ENCODE results near the gene KHSRP. TPM values are rescaled to one million over a fixed set of nuclear protein-coding genes. Genes with fewer than 3 reads are reported as not detected.
"Not testable (repeated sequence)": the region's sequence is repeated elsewhere in the genome, so short reads cannot be mapped to it uniquely, and the experiment has no call there.

Gene KHSRP
- total RNA-seq, 1 donor from 2014 or later: 415 TPM

DNA sequence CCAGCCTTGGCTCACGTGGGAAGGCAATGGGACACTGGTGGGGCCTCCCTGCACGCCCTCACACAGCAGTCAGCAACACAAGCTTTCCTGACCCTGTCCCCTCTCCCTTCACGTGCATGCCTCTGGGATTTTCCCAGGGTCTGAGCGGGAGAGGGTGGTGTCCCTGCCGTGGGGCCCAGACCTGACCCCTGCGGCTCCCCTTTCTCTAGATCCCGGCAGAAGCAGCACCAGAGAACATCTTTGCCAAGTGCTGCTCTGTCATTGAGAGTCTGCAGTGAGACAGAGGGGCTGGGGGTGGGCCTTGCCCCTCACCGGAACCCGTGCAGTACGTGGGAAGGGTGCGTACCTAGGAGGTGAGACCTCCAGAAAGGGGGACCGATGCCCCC, 12.6 kb downstream of the KHSRP start:
- Mint-ChIP-seq H3K9me3 (no peaks in the 10 kb centered on the region), H3K27me3 (ENCODE audit: insufficient read depth) (peaks cover 2% of the 10 kb centered on the region), H3K36me3 (ENCODE audit: low read depth) (peaks cover 12% of the 10 kb centered on the region), H3K27ac (no peak overlapping the region), H3K4me1 (ENCODE audit: low read depth) (no peaks in the 10 kb centered on the region), H3K4me3 (no peak overlapping the region)
- DNase-seq (ENCODE audit: low spot score): no peak
- intact Hi-C loops (cut with micrococcal nuclease): no loop called here

DNA sequence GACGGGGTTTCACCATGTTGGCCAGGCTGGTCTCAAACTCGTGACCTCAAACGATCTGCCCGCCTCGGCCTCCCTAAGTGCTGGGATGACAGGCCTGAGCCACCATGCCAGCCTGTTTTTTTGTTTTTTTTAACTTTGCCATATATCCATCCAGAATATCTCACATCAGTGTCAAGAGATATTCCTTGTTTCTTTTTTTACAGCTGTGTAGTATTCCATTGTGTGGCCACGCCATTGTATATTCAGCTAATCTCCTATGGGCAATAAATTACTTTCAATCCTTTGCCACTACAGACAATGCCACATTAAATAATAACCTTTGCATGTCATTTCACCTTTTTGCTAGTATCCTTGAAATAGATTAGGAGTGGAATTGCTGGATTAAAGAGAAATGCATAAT, 15.3 kb downstream of the KHSRP start:
- no peak for DNase-seq (ENCODE audit: low spot score)
- intact Hi-C loops (cut with micrococcal nuclease): no loop called here
- Mint-ChIP-seq H3K27ac (no peak overlapping the region), H3K36me3 (ENCODE audit: low read depth) (peaks cover 5% of the 10 kb centered on the region), H3K4me3 (no peak overlapping the region), H3K27me3 (ENCODE audit: insufficient read depth) (peaks cover 2% of the 10 kb centered on the region), H3K4me1 (ENCODE audit: low read depth) (no peaks in the 10 kb centered on the region), H3K9me3 (no peaks in the 10 kb centered on the region)

DNA sequence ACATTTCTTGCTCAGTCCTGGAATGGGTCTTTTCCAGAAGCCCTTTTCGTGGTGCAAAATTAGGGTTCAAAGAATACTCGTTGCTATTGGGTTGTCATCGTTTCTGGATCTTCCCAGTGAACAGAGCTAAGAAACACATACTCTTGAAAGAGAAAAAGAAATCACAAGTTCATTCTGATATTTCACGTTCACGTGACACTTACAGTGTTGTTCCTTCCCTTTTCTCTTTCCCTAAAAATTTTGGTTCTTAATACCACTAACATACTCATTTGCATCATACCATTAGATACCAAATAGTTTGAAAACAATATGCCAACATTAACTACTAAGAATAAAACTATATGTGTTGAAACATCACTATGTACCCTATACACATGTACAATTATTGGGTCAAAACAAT, 18.2 kb downstream of the KHSRP start:
- no peaks in the 10 kb centered on the region for H3K4me1 Mint-ChIP-seq (ENCODE audit: low read depth)
- intact Hi-C loops (cut with micrococcal nuclease): no loop called here
- H3K36me3 Mint-ChIP-seq (ENCODE audit: low read depth): no peaks in the 10 kb centered on the region
- no peak for DNase-seq (ENCODE audit: low spot score)
- no peak overlapping the region for H3K4me3 Mint-ChIP-seq
- H3K27ac Mint-ChIP-seq: no peak overlapping the region
- peaks cover 3% of the 10 kb centered on the region for H3K27me3 Mint-ChIP-seq (ENCODE audit: insufficient read depth)
- no peaks in the 10 kb centered on the region for H3K9me3 Mint-ChIP-seq

GRCh38 chr19:6402837-6403608, 21.6 kb downstream of the KHSRP start:
- intact Hi-C loops (cut with micrococcal nuclease): no loop called here
- Mint-ChIP-seq H3K4me3 (no peak overlapping the region), H3K27ac (no peak overlapping the region), H3K27me3 (ENCODE audit: insufficient read depth) (peaks cover 3% of the 10 kb centered on the region), H3K4me1 (ENCODE audit: low read depth) (no peaks in the 10 kb centered on the region), H3K9me3 (no peaks in the 10 kb centered on the region), H3K36me3 (ENCODE audit: low read depth) (no peaks in the 10 kb centered on the region)
- no peak for DNase-seq (ENCODE audit: low spot score)

DNA sequence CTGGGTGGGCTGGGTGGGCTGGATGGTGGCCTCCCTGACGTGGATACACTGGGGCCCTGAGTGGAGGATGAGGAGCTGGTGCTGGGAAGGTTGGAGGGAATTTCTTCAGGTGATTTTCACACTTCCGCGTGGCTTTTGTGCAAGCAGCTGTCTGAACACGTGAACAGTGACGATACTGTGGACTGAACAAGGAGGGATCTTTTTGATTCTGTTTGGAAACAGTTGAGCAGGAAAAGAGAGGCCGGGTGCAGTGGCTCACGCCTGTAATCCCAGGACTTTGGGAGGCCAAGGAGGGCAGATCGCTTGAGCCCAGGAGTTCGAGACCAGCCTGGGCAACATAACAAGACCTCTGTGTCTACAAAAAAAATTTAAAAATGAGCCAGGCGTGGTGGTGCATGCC, 22.6 kb downstream of the KHSRP start:
- H3K27me3 Mint-ChIP-seq (ENCODE audit: insufficient read depth): peaks cover 2% of the 10 kb centered on the region
- no peak for DNase-seq (ENCODE audit: low spot score)
- intact Hi-C loops (cut with micrococcal nuclease): no loop called here
- no peaks in the 10 kb centered on the region for H3K4me1 Mint-ChIP-seq (ENCODE audit: low read depth)
- H3K4me3 Mint-ChIP-seq: no peak overlapping the region
- no peak overlapping the region for H3K27ac Mint-ChIP-seq
- H3K36me3 Mint-ChIP-seq (ENCODE audit: low read depth): no peaks in the 10 kb centered on the region
- no peaks in the 10 kb centered on the region for H3K9me3 Mint-ChIP-seq

- H3K27me3 Mint-ChIP-seq (ENCODE audit: insufficient read depth); H3K36me3 Mint-ChIP-seq (ENCODE audit: low read depth); DNase-seq (ENCODE audit: low spot score); H3K27ac Mint-ChIP-seq; H3K4me3 Mint-ChIP-seq; H3K9me3 Mint-ChIP-seq; H3K4me1 Mint-ChIP-seq (ENCODE audit: low read depth); intact Hi-C loops (cut with micrococcal nuclease): not testable (repeated sequence)
Measured at GRCh38 chr19:6400062-6400944, 24.3 kb downstream of the KHSRP start.

- Mint-ChIP-seq H3K9me3 (no peaks in the 10 kb centered on the region), H3K4me1 (ENCODE audit: low read depth) (peaks cover 24% of the 10 kb centered on the region), H3K4me3 (no peak overlapping the region), H3K36me3 (ENCODE audit: low read depth) (peaks cover 12% of the 10 kb centered on the region), H3K27me3 (ENCODE audit: insufficient read depth) (no peaks in the 10 kb centered on the region), H3K27ac (no peak overlapping the region)
- intact Hi-C loops (cut with micrococcal nuclease): no loop called here
- DNase-seq (ENCODE audit: low spot score): no peak
Measured at GRCh38 chr19:6396305-6396704, 28.3 kb downstream of the KHSRP start.

DNA sequence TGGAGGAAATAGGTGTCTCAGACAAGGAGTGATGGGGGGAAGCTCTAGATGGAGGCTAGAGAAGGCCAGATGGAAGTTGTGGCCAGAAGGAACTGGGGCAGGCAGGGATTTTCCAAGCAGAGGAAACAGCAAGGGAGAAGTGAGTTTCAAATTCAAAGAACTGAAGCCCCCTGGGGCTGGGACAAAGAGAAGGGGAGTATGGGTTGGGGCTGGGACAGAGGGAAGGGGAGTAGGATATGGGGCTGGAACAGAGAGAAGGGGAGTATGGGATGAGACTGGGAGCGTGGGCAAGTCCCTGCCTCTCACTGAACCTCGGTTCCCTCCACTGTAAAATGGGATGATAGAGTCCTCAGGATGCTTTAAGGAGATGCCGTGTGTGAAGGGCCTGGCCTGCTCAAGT, 29.8 kb downstream of the KHSRP start:
- Mint-ChIP-seq H3K27ac (no peak overlapping the region), H3K9me3 (no peaks in the 10 kb centered on the region), H3K4me3 (peak overlapping the region; percentile 34), H3K27me3 (ENCODE audit: insufficient read depth) (no peaks in the 10 kb centered on the region), H3K36me3 (ENCODE audit: low read depth) (peaks cover 17% of the 10 kb centered on the region), H3K4me1 (ENCODE audit: low read depth) (peaks cover 29% of the 10 kb centered on the region)
- intact Hi-C loops (cut with micrococcal nuclease): no loop called here
- no peak for DNase-seq (ENCODE audit: low spot score)

GRCh38 chr19:6393983-6394412, 30.6 kb downstream of the KHSRP start:
- H3K4me1 Mint-ChIP-seq (ENCODE audit: low read depth): peaks cover 29% of the 10 kb centered on the region
- H3K27me3 Mint-ChIP-seq (ENCODE audit: insufficient read depth): no peaks in the 10 kb centered on the region
- H3K4me3 Mint-ChIP-seq: peak overlapping the region; percentile 98
- H3K27ac Mint-ChIP-seq: peak overlapping the region; percentile 97
- no peak for DNase-seq (ENCODE audit: low spot score)
- intact Hi-C loops (cut with micrococcal nuclease): loop anchor here (1.0 to 2.0 kb wide), 6 partner anchors 21 to 469 kb away; partner anchors contain the start of gene CLPP
- peaks cover 20% of the 10 kb centered on the region for H3K36me3 Mint-ChIP-seq (ENCODE audit: low read depth)
- no peaks in the 10 kb centered on the region for H3K9me3 Mint-ChIP-seq

GRCh38 chr19:6393074-6393982, 31.3 kb downstream of the KHSRP start, which contains the start of gene GTF2F1:
GTF2F1 (minus strand) TSS chr19:6393164; CDS start chr19:6392995, 169 bp downstream.
- peak within 1 kb of the TSS; percentile 98 for H3K4me3 Mint-ChIP-seq
- H3K4me1 Mint-ChIP-seq (ENCODE audit: low read depth): peaks cover 29% of the 10 kb centered on the region
- peak; percentile 87 for DNase-seq (ENCODE audit: low spot score)
- H3K36me3 Mint-ChIP-seq (ENCODE audit: low read depth): peaks cover 24% of the 10 kb centered on the region
- no peaks in the 10 kb centered on the region for H3K9me3 Mint-ChIP-seq
- peak within 1 kb of the TSS; percentile 97 for H3K27ac Mint-ChIP-seq
- intact Hi-C loops (cut with micrococcal nuclease): loop anchor here (1.0 to 2.0 kb wide), 6 partner anchors 20 to 470 kb away; partner anchors contain the start of gene CLPP
- no peaks in the 10 kb centered on the region for H3K27me3 Mint-ChIP-seq (ENCODE audit: insufficient read depth)

- DNase-seq (ENCODE audit: low spot score): no peak
- peak overlapping the region; percentile 98 for H3K4me3 Mint-ChIP-seq
Measured at GRCh38 chr19:6392221-6393073, 32.2 kb downstream of the KHSRP start.

More at GRCh38 chr19:6392221-6393073, 32.2 kb downstream of the KHSRP start:
- peaks cover 29% of the 10 kb centered on the region for H3K4me1 Mint-ChIP-seq (ENCODE audit: low read depth)
- H3K9me3 Mint-ChIP-seq: no peaks in the 10 kb centered on the region
- H3K36me3 Mint-ChIP-seq (ENCODE audit: low read depth): peaks cover 27% of the 10 kb centered on the region
- H3K27ac Mint-ChIP-seq: peak overlapping the region; percentile 97
- intact Hi-C loops (cut with micrococcal nuclease): loop anchor here (1.0 to 2.0 kb wide), 7 partner anchors 19 to 471 kb away; partner anchors contain the start of gene CLPP
- H3K27me3 Mint-ChIP-seq (ENCODE audit: insufficient read depth): no peaks in the 10 kb centered on the region
